OCI-LY7 (cell line): Measurements from ENCODE around the gene C12orf50.

Experiments used
- EZH2phosphoT487 ChIP-seq: fragments of 200-600 bp; sonication (generic); IDR thresholded peaks from 2 replicates; pipeline ENCODE4 v1.6.1; 2018; ENCODE audit warnings: low read depth, borderline replicate concordance, mild to moderate bottlenecking, mixed run types, antibody characterized with exemption, low read length, moderate library complexity, mixed read lengths
- TF ChIP-seq, protein P1 (sequence below): fragments of 200-600 bp; sonication (generic); conservative IDR thresholded peaks from 2 replicates; pipeline ENCODE4 v1.5.1; 2014; ENCODE audit warnings: mild to moderate bottlenecking, antibody characterized with exemption, low read length, moderate library complexity, mixed read lengths

DNA sequence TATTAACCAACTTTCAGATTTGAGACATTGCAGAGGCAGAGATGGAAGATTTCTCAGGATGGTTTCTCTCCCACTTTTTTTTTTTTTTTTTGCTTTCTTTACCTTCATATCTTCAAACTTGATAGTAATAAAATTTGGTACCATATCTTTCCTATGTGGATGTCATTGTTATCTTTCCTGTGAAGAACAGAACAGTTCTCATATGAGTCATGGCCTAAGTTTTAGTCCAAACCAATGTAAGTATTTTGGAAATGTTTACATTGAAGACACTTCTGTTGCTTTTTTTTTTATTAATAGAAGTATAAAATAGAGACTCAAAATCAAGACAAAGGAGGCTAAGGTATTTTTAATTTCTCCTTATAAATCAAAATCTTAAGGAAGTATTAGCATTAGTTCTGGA, 95.2 kb downstream of the C12orf50 start:
- TF ChIP-seq, protein P1, sequence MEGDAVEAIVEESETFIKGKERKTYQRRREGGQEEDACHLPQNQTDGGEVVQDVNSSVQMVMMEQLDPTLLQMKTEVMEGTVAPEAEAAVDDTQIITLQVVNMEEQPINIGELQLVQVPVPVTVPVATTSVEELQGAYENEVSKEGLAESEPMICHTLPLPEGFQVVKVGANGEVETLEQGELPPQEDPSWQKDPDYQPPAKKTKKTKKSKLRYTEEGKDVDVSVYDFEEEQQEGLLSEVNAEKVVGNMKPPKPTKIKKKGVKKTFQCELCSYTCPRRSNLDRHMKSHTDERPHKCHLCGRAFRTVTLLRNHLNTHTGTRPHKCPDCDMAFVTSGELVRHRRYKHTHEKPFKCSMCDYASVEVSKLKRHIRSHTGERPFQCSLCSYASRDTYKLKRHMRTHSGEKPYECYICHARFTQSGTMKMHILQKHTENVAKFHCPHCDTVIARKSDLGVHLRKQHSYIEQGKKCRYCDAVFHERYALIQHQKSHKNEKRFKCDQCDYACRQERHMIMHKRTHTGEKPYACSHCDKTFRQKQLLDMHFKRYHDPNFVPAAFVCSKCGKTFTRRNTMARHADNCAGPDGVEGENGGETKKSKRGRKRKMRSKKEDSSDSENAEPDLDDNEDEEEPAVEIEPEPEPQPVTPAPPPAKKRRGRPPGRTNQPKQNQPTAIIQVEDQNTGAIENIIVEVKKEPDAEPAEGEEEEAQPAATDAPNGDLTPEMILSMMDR = no peak
- no peak for TF ChIP-seq EZH2phosphoT487
